GM11168 (cell line): ENCODE data around the gene SEMA6D.

ENCODE experiments used
- in situ Hi-C: fragments of 300-500 bp; cut with MboI; formaldehyde crosslinking; loops from one replicate; pipeline ENCODE4 v1.12.0; 2022; ENCODE audit warnings: low sequenced_read_pairs; ENCODE audit not compliant: unreplicated experiment

The SEMA6D gene

GRCh38 chr15:47769166-47769565 lies 51.9 kb downstream of the SEMA6D start:
- in situ Hi-C loops: no loop called here

- in situ Hi-C loops: no loop called here
These were observed 55.8 kb downstream of the SEMA6D start for GRCh38 chr15:47773143-47773542.

GRCh38 chr15:47778263-47778770 lies 61.0 kb downstream of the SEMA6D start:
- in situ Hi-C loops: no loop called here

GRCh38 chr15:47780971-47781370 lies 63.7 kb downstream of the SEMA6D start:
- in situ Hi-C loops: no loop called here

GRCh38 chr15:47781527-47781926 lies 64.2 kb downstream of the SEMA6D start:
- in situ Hi-C loops: no loop called here

DNA sequence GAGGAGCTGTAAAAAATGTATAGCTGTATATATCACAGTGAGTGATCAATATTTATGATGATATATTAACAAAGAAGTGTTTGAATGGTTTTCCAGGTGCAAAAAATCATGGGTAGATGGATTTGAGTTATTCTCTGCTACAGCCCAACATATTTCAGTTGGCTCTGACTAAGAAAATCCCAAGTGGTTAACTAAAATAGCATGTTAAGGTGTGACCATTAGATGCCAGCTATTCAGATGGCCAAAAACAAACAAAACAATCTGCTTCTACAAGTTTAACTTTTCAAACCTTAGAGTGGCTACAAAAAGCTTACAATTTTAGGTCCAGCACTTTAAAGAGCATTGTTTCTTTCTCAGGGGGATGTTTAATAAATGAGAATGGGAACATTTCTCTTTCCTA lies 67.5 kb downstream of the SEMA6D start:
- in situ Hi-C loops: no loop called here

- in situ Hi-C loops: no loop called here
These were observed 69.1 kb downstream of the SEMA6D start for GRCh38 chr15:47786371-47786770.

DNA sequence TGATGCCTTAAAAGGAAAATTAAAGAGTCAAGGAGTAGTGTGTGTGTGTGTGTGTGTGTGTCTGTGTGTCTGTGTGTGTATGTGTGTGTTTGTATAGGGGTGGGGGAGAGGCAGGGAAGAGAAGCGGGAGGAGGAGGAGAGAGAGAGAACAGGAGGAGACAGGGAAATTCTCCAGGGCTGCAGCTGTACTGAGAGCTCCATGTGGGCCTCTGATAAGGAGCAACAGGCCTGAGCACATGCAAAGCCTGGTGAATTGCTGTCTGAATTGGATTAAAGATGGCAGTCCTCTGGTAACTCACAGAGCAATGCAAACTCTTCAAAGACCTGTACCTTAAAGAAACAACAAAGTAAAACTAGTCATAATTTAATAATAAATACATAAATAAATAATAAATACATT lies 70.6 kb downstream of the SEMA6D start:
- in situ Hi-C loops: no loop called here

- in situ Hi-C loops: no loop called here
These were observed 71.4 kb downstream of the SEMA6D start for GRCh38 chr15:47788685-47789084.

- in situ Hi-C loops: no loop called here
These were observed 73.9 kb downstream of the SEMA6D start for GRCh38 chr15:47791161-47791560.

GRCh38 chr15:47792231-47792630 lies 74.9 kb downstream of the SEMA6D start:
- in situ Hi-C loops: no loop called here

- in situ Hi-C loops: no loop called here
These were observed 77.1 kb downstream of the SEMA6D start for GRCh38 chr15:47794252-47794914.

- in situ Hi-C loops: no loop called here
These were observed 78.6 kb downstream of the SEMA6D start for GRCh38 chr15:47795864-47796263.

DNA sequence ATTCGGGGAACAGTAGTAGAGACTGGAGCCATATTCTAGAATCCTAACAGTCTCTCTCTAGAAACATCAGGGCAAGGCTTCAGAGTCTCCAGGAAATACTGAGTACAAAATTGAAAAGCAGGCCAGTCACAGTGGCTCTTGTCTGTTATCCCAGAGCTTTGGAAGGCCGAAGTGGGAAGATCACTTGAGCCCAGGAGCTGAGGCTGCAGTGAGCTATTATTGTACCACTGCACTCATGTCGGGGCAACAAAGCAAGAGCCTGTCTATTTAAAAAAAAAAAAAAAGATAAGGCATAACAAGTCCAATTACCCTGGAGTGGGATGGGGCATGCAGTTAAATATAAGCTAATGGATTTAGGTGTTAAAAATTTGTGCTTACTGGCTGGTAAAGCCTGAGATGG lies 79.0 kb downstream of the SEMA6D start:
- in situ Hi-C loops: no loop called here

- in situ Hi-C loops: no loop called here
These were observed 79.5 kb downstream of the SEMA6D start for GRCh38 chr15:47796830-47797229.

DNA sequence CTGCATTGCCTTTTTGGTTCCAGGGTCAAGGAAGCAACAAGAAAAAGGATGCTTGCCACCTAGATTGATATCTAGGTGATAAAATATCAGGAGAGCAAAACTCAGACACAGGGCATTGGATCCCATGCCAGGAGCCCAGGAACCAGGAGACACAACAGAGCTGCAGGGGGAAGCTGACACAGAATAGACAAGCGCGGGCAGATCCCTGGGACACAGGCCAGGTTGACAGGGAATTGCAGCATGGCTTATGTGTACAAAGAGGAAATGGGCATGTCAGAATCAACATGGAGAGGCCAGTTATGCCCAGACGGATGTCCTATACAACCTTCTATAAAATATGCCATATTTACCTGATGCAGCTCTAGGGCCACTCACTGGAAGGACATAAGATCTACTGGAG lies 84.2 kb downstream of the SEMA6D start:
- in situ Hi-C loops: no loop called here

DNA sequence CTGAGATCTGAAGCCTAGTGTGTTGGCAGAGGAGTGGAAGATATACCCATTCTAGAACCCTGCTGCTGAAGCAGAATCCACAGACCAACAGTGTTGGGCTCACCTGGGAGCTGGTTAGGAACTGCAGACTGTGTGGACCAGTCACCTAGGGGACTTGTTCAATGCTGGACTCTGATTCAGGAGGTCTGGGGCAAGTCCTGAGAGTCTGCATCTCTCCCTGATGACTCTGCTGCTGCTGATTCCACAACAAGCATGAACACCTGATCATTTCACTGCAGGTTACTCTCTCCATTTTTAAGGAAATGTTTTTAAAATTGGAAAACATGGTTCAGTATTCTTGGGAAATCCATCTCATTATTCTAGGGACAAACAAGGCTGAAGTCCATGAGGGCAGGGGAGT lies 84.9 kb downstream of the SEMA6D start:
- in situ Hi-C loops: no loop called here

DNA sequence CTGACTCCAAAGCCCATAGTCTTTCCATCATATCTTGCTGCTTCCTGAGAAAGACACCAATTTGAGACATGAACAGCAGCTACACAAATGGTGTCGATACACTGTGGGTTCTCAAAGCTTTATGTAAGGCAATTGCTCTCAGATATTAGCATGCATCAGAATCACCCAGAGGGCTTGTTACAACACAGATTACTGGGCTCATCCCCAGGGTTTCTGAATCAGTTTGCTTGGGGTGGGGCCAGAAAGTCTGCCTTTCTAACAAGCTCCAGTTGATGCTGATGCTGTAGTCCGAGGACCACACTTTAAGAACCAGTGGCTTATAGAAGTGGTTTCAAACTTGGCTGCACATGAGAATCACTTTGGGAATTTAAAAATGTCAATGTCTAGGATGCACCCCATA lies 86.5 kb downstream of the SEMA6D start:
- in situ Hi-C loops: no loop called here

DNA sequence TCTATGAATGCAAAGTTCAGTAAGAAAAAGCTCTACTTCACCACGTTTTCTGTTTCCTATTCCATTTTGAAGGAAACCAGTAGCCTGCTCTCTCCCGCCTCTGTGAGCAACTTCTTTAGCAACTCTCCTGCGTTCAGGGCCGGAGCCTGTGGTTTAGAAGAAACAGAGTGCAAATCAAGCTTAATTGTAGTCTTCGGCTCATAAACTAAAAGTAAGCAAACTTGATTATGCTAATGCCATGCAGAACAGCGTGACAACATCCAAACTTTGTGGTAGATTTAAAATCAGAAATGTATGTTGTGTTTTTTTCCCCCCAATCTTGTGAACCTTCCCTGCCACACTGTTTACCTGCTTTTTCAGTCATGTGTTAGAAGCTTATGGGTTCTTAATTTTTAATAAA lies 87.4 kb downstream of the SEMA6D start:
- in situ Hi-C loops: no loop called here

DNA sequence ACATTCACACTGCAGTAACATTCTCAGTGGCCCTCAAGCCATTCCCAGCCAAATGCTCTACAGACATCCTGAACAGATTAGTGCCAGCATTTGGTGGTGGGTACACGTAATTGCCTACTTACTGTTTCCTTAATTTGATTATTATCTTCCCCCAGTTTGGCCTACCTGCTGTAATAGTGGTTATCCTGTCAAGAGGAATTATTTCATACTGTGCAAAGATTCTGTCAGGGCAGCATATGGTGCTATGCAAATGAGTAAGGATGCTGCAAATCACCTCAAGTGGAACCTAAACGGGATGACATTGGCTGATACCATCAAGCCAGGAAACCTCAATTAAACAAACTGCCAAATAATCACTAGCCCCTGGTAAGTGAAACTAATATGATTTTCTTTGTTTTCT lies 88.7 kb downstream of the SEMA6D start:
- in situ Hi-C loops: no loop called here

GRCh38 chr15:47811172-47811571 lies 93.9 kb downstream of the SEMA6D start:
- in situ Hi-C loops: loop anchor here (10.0 kb wide), 1 partner anchor 164 kb away; no protein-coding TSS in a partner anchor

GRCh38 chr15:47812470-47812999 lies 95.2 kb downstream of the SEMA6D start:
- in situ Hi-C loops: loop anchor here (10.0 kb wide), 1 partner anchor 162 kb away; no protein-coding TSS in a partner anchor
